Urothelium cell line (cell line): Measurements from ENCODE around the gene PGRMC2.
A peak's percentile ranks its signal among the peaks of the same experiment; 100 is the strongest.

Source experiments
- DNase-seq: peaks from one replicate; pipeline ENCODE4 v3.0.0; 2011; ENCODE audit warnings: low spot score, mixed read lengths
- FAIRE-seq: peaks from 2 replicates; lab custom pipeline; 2011; peaks lifted over from hg19 to GRCh38; lab: Jason Lieb, UNC

PGRMC2 gene

GRCh38 chr4:128225148-128225547 is 62.5 kb downstream of the PGRMC2 start:
- no peak for FAIRE-seq
- peak; percentile 32 for DNase-seq

- no peak for DNase-seq
- no peak for FAIRE-seq
Measured at GRCh38 chr4:128221586-128221985, 66.0 kb downstream of the PGRMC2 start.

- DNase-seq (peak; percentile 48), FAIRE-seq (no peak)
Measured at GRCh38 chr4:128220286-128221235, 67.1 kb downstream of the PGRMC2 start.
